Measurements from ENCODE around the gene NUDT13.

The NUDT13 gene

DNA sequence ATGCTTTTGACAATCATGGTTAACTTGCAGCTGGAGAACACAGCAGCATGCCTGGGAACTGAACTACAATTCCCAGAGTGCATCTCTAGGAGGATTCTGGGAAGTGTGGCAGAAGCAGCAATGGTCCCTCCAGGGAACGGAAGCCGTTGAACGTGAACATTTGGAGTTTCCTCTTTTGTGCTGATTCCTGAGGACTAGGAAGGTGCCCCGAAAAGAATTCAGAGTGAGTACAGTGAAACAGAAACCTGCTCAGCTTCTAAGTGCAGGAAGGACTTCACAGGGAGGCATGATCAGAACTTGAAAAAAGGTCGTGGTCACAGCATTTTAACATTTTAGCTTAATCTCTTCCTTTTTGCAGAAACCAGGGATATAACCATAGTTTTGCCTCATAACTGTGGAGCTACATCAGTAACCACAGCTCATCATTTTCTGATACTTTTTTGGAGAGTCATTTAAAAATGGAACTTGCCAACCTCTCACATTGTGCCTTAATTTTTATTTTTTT lies at the start of gene NUDT13:
NUDT13 (plus strand) TSS at position 111 of the 505 bp plus-strand sequence. CDS start 3,911 bp downstream, outside the sequence.
- peak in 3 of 4 experiments; percentile 13 to 16 (median 14) for DNase-seq (ENCODE audit: low read depth in 4 of 4, low spot score in 1 of 4)

DNA sequence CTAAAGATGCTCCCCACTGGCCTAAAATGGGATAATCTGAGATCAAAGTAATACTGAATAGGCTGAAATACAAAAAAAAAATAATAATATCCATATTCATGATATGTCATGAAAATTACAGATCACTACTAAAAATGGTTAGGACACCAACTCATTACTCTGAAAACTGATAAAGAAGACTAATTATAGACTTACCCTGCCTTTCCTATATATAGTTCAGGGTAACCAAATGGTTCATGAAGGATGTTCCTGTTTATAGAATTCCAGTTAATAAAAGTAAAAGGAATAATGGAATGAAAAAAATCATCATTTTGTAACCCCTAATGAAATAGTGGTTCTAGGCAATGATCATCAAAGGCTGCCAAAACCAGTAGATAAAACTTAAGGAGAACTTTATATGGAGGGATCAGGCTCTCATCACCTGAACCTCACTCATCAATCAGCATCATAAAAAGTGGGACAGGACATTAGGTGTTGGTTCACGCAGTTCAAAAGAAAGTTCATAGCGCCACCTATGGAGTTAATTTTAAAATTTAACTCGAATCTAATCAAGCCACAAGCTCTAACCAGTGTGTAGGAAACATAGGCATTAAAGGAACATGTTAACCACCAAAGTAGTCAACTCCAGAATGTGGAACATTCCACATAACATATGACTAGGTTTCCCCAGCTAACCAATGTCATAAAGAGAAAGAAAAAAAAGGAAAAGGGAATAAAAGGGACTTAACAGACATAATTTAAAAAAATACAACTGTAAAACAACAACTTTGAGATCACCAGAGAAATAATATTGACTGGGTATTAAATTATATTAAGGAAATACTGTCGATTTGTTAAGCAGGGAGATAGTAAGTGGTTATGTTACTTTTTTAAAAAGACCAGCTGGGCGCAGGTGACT lies 49.3 kb upstream of the NUDT13 start:
- no peak for DNase-seq (ENCODE audit: low read depth in 4 of 4, low spot score in 1 of 4)

DNA sequence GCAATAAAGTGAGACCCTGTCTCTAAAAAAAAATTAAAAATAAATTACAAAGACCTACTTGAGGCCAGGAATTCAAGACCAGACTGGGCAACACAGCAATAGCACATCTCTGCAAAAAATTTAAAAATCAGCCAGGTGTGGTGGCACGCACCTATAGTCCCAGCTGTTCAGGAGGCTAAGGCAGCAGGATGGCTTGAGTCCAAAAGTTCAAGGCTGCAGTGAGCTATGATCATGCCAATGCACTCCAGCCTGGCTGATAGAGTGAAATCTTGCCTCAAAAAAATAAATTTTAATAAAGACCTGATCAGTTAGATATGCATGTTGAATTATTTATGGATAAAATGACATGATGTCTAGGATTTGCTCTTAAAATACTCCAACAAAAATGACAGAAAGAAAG lies 48.5 kb upstream of the NUDT13 start:
- DNase-seq (ENCODE audit: low read depth in 4 of 4, low spot score in 1 of 4) = no peak

DNA sequence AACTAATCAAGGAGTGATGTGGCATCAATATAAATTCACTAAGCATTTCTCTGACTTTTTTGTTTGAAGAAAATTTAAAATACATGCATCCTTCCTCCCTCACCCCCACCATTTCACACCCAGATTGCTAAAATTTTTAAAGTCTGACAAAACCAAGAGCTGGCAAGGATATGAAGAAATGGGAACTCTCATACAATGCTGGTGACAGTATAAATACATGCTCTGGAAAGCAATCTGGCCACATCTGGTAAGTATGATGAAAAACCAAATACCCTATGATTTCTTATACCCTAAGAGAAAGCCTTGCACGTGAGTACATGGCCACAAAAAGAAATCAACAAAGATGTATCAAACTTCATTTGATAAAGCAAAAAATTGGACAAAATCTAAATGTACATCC lies 44.8 kb upstream of the NUDT13 start:
- DNase-seq (ENCODE audit: low read depth in 4 of 4, low spot score in 1 of 4) = no peak

DNA sequence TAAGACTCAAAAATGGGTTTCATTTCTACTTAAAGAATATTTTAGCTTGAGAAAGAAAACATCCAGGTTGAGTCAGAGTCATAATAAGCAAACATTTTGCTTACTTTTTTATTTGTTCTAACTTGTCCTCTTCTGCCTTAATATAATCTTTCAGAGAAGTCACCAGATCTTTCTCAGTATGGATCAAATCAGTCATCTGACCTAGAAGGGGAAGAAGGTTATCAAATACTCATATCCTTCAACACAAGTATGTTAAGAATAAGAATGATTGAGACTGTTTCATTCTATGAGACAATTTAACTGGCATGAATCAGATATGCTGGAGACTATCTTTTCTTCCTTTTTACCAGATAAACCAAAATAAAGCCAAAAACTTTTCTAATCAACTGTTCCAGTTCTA lies 36.6 kb upstream of the NUDT13 start:
- DNase-seq (ENCODE audit: low read depth in 4 of 4, low spot score in 1 of 4) = no peak

DNA sequence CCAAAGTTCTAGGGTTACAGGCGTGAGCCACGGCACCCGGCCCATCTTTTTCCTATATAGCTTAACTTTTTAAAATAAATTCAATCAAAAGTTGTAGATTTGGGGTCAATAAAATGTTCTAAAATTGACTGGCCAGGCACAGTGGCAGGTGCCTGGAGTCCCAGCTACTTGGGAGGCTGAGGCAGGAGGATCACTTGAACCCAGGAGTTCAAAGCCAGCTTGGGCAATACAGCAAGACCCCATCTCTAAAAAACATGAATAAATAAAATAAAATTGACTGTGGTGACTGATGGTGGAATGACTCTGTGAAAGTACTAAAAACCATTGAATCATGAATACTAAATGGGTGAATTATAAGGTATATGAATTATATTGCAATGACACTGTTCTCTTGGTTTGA lies 34.4 kb upstream of the NUDT13 start:
- DNase-seq (ENCODE audit: low read depth in 4 of 4, low spot score in 1 of 4) = no peak

DNA sequence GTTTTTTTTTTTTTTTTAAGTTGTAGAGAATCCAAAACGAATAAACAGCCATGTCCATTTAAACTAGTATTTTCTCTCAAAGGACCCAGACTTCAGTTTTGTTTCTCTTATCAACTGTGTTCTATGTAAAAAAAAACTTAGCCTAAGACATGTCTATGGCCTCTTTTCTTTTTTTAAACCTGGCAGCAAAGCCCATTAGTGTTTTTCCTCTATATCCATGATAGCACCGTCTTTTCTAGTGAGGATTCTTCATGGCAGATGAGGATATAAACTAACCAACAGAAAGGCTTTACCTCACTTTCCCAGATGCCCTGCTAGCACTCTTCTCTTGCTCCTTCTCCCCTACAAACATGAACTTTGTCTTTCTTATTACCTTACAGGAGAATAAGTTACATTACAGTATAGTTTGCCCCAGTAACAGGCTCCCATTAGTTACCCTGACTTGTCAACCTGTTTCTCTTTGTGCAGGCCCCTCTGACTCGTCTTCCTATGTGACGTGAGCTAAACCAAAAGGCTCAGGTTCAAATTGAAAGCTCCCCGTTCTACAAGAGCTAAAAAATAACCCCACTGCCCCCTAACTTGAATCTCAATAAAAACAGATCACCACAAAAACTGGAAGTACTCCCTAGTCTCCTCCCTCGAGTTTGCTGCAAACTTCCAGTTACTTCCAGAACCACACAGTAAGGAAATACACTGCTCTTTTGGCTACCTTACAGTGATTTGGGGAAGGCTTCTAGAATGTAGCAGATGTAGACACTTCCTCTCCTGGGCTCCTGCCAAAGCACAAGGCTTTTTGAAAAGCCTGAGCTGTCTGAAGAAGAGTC lies 33.7 kb upstream of the NUDT13 start:
- no peak for DNase-seq (ENCODE audit: low read depth in 4 of 4, low spot score in 1 of 4)

DNA sequence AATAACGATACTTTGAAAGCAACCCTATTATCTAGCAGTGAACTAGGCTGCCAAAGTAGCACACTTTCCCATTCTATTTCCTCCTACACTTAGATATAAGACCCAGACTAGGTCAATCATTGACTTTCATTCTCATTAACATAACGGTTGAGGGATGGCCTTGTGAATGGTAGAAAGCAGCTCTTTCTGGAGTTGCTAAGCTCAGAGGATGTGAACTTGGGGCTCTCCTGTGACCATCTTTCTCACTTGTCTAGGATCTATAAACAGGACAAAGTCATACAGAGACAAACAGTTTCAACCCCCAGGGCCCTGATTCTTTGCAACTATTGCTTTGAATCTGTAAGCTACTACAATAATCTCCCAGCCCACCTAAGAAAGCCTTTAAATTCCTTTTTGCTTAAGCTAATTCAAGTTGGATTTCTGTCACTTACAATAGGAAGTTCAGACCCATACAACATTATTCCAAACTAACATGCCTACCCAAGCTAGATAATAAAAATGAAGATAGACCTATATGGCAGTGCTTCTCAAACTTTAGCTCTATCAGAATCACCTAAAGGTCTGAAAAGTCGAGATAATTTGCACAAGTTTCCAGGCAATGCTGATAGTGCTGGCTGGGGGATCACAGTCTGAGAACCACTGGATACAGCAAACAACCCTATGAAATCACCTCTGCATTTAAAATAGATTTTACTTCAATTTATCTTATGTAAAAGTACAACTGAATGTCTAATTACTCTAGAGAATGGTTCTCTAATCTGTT lies 30.3 kb upstream of the NUDT13 start:
- DNase-seq (ENCODE audit: low read depth in 4 of 4, low spot score in 1 of 4) = no peak

DNA sequence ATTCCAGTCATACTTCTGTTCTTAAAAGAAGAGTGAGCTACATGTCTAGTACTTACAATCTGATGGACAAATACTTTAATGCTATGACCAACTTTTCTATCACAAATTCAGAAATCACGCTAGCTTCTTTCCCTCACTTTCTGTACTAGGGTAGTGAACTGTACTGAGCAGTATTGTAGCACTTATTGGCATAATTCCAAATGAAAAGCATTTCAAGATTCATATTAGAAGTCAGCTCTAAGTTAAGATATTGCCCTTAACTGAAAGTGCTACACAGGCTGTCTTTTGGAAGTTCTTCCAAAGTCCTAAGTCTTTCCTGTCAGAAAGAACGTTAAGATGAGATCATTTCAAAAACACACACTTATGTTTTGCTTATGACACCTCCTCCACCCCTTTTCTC lies 27.0 kb upstream of the NUDT13 start:
- no peak for DNase-seq (ENCODE audit: low read depth in 4 of 4, low spot score in 1 of 4)

DNA sequence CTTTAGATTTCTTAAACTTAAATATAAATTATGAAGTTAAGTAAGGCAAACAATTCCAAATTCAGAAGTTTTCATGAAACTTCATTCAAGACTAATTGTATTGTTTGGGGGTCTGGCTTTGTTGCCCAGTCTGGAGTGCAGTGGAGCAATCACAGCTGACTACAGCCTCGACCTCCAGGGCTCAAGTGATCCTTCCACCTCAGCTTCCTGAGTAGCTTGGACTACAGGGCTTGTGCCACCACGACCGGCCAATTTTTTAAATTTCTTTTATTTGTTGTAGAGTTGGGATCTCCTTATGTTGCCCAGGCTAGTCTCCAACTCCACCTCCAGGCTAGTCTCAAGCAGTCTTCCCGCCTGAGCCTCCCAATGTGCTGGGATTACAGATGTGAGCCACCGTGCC lies 26.0 kb upstream of the NUDT13 start:
- DNase-seq (ENCODE audit: low read depth in 4 of 4, low spot score in 1 of 4) = no peak

DNA sequence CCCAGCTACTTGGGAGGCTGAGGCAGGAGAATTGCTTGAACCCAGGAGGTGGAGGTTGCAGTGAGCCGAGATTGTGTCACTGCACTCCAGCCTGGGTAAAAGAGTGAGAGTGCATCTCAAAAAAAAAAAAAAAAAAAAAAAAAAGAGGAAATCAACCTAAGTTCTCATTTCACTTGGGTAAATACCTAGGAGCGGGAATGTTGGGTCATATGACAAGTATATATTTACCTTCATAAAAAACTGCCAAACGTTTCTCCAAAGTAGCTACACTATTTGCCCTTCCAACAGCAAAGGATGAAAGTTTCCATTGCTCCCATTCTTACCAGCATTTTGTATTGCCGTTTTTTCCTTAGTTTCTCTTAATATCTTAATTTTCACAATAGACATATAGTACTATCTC lies 23.4 kb upstream of the NUDT13 start:
- no peak for DNase-seq (ENCODE audit: low read depth in 4 of 4, low spot score in 1 of 4)

DNA sequence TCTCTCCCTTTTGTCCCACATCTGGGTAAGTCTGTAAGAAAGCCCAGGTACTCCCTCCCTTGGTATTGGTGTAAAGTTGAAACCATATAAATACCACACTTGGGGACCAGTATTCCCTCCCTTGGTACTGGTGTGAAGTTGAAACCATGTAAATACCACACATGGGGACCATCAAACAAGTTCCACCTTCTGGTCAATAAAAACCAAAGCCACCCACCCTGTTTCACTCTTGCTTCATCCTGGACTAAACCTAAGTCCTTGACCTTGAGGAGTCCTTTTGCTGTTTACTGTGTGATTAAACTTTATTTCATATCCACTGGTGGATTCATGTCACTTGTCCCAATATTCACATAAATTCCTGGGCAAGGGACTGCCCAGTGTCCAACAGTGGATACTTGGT lies 22.0 kb upstream of the NUDT13 start:
- no peak for DNase-seq (ENCODE audit: low read depth in 4 of 4, low spot score in 1 of 4)

DNA sequence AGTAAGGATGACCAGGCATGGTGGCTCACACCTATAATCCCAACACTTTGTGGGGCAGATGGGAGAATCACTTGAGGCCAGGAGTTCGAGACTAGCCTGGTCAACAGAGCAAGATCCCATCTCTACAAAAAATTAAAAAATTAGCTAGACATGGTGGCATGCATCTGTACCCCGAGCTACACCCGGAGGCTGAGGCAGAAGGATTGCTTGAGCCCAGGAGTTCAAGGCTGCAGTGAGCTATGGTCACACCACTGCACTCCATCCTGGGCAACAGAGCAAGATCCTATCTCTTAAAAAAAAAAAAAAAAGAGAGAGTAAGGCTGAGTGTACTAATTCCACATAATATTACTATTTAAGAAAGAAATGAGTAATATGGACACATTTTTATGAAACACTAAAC lies 17.4 kb upstream of the NUDT13 start:
- DNase-seq (ENCODE audit: low read depth in 4 of 4, low spot score in 1 of 4) = no peak

DNA sequence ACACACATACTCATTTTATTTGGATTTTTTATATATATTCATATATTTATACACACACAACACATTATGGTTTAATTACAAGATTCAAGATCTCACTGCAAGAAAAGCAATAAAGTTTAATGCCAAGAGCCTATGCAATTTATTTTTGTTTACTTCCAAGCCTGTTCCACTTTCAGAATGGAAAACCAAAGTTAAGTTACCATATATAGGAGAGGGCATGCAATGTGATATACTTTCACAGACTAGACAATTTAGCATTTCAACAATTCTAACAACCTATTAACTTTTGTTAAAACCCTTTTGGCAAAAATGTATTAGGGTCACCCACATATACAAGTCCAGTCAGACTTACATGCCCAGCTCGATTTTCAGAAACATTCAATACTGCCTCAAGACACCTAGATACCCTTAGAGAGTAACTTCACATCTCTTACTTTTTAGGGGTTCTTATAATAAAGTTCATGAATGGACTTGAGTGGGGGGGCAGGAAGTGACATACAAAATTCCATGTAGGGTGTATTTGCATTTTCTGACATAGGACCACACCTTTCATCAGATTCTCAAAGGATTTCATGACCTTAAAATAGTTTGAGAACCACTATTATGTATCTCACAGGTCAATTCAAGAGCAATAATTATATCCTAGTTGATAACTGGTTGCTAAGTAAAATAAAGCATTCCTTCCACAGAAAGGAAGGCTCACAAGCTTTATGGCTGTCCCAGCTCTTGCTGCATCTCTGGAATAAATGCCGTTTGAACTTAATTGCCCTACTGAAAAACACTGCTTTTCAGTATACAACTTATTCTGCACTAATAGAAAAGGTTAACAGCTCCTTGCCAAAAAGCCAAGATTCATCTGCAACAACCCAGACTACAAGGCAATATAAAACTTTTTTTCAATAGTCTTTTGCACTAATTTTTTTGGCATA lies 16.1 kb upstream of the NUDT13 start:
- DNase-seq (ENCODE audit: low read depth in 4 of 4, low spot score in 1 of 4) = no peak

DNA sequence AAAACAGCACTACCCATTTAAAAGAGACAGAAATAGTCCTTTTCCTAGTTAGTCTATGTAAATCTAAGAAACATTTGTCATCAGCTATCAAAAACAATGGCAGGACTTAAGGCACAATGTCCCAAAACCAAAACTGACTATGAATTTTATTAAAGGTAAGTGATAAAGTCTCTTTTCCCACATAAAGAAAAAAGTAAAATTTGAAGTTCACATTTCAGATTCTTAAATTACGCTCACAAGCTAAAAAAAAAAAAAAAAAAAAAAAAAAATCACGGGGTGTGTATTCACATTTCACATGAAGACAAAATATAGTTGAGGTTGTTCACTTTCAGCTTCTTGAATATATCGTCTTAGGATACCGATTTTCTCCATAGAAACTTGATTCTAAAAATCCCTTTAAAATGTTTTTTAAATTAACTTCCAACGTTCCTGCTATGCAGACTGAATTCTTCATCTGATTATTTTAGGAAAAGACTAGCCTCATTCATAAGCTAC lies 15.2 kb upstream of the NUDT13 start:
- no peak for DNase-seq (ENCODE audit: low read depth in 4 of 4, low spot score in 1 of 4)

DNA sequence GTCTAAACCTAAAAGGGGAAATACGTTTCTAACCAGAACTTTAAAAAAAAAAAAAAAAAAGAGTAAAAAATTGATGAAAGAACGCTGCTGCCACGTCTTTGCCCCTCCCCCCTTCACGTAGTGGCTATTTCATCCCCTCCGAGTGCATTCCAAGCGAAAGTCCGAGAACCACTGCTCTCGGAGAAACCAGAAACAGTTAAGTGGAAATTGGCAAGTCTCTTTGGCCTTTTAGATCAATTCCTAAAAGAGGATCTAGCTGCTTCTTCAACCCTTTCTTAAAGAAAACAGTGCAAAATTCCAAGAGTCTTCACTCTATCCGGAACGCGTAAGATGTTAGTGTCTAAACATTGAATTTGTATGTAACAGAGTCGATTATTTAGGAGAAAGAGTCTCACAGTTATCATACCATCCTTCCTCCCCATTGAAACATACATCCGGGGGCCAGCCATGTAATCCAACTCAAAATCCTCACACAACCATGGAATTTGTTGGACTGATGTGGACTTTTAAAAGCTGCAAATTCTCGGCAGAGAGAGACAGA lies 14.7 kb upstream of the NUDT13 start:
- DNase-seq (ENCODE audit: low read depth in 4 of 4, low spot score in 1 of 4) = peak in 2 of 4 experiments; percentile 12 to 24

DNA sequence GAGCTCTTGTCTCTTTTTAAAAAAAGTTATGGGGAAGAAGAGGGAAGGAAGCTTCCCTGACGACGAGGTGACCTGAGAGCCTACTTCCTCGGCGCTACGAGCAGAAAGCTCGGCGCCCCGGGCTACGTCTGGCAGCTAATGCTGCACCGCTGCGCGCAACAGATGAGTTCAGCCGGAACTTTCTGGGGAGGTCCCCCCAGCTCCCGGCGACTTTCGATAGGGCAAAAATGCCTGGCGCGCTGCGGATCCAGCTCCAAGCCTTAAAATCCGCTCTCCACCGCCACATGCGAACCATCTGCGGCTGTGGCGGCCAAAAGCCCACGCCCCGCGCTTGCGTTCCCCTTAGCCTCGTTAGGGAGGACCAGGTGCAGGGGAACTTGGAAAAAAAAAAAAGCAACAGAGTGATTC lies 14.2 kb upstream of the NUDT13 start:
- peak; percentile 33 to 57 (median 52) for DNase-seq (ENCODE audit: low read depth in 4 of 4, low spot score in 1 of 4)

DNA sequence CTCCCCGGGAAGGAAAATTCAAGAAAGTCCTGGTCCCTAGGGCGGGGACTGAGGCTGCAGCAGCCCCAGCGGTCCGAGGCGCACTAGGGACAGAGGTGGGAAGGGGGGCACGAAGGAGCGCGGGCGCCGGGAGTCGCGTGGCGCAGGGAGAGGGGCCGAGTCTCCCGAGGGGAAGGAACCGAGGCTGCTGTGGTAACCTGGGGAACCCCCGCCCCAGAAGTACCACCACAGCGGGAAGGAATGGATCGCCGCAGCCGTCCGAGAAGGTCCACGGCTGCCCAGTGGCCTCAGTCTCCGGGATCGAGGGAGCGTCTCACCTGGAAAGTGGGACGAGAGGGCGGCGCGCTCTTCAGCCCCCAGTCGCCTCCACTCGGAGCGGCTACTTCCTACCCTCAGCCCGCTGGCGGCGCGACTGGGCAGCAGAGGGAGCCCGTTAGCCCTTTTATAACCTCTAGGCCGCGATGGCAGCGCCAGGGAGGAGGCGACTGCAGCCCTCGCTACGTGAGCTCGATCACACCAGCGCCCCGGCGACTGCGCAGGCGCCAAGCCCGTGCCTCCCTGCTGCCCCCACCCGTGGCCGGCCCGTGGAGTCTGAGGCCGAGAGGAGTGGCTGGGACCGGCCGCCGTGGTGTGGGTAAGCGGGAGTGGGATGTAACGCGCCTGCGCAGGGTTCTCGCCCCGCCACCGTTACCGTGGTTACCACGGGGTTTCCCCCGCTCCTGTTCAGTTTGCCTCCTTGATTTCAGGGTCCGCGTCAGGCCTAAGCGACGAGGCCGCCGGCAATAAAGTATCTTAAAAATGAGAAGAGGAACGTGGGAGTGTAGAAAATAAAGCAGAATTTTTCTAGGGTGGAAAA lies 13.6 kb upstream of the NUDT13 start, which contains the start of gene P4HA1:
P4HA1 (minus strand) TSS at position 418 of the 856 bp plus-strand sequence. CDS start 21,983 bp downstream, outside the sequence.
- DNase-seq (ENCODE audit: low read depth in 4 of 4, low spot score in 1 of 4) = peak; percentile 96 to 98 (median 96)

DNA sequence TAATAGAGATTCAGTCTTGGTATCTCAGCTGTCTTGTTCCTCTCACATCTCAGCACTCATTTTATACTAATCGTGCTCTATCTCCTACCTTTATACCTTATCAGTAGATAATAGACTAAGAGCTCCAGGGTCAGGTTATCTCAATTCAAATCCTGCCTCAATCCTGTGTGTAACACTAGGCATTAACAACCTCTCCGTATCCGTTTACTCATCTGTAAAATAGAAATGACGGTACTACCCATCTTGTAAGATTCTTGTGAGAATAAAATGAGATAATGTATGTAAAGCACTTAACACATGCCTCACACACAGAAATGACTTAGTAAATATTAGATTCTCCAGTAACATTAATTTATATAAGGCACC lies 13.0 kb upstream of the NUDT13 start:
- no peak for DNase-seq (ENCODE audit: low read depth in 4 of 4, low spot score in 1 of 4)
